TTC549 (cell line): Measurements from ENCODE around the gene SNX20.

ENCODE experiments used
- FAIRE-seq: peaks from 2 replicates; lab custom pipeline; 2012; peaks lifted over from hg19 to GRCh38; lab: Jason Lieb, UNC

Gene SNX20

GRCh38 chr16:50705436-50706110 is 24.5 kb upstream of the SNX20 start:
- FAIRE-seq, result no peak

- FAIRE-seq, result no peak
Observed at GRCh38 chr16:50704245-50704644, 23.1 kb upstream of the SNX20 start.

GRCh38 chr16:50702725-50703124 is 21.6 kb upstream of the SNX20 start:
- no peak for FAIRE-seq

- FAIRE-seq, result no peak
Observed at GRCh38 chr16:50699326-50700159, 18.4 kb upstream of the SNX20 start.

GRCh38 chr16:50697881-50698767 is 17.0 kb upstream of the SNX20 start:
- FAIRE-seq, result no peak

- no peak for FAIRE-seq
Observed at GRCh38 chr16:50697421-50697715, 16.3 kb upstream of the SNX20 start.

GRCh38 chr16:50696575-50697420 is 15.7 kb upstream of the SNX20 start:
- FAIRE-seq, result no peak

GRCh38 chr16:50696126-50696525 is 15.0 kb upstream of the SNX20 start:
- no peak for FAIRE-seq

- FAIRE-seq, result no peak
Observed at GRCh38 chr16:50695017-50696000, 14.2 kb upstream of the SNX20 start.

- FAIRE-seq, result no peak
Observed at GRCh38 chr16:50694206-50694605, 13.1 kb upstream of the SNX20 start.

GRCh38 chr16:50692999-50693781 is 12.1 kb upstream of the SNX20 start, which contains the start of gene NOD2:
NOD2 (plus strand) TSS chr16:50693606; CDS start chr16:50699496, 5,890 bp downstream.
- FAIRE-seq, result no peak

GRCh38 chr16:50692644-50692998 is 11.5 kb upstream of the SNX20 start:
- no peak for FAIRE-seq

- no peak for FAIRE-seq
Observed at GRCh38 chr16:50690177-50690576, 9.1 kb upstream of the SNX20 start.

GRCh38 chr16:50688867-50689266 is 7.8 kb upstream of the SNX20 start:
- no peak for FAIRE-seq

GRCh38 chr16:50688083-50688482 is 7.0 kb upstream of the SNX20 start:
- FAIRE-seq, result no peak

GRCh38 chr16:50685462-50686063 is 4.5 kb upstream of the SNX20 start:
- FAIRE-seq, result no peak

GRCh38 chr16:50684823-50685461 is 3.8 kb upstream of the SNX20 start:
- no peak for FAIRE-seq

- FAIRE-seq, result no peak
Observed at GRCh38 chr16:50683689-50684374, 2.7 kb upstream of the SNX20 start.

GRCh38 chr16:50680556-50680893 is 587 bp downstream of the SNX20 start:
- FAIRE-seq, result no peak
